GM20431 (cell line): ENCODE data around the gene TOM1L2.
"Not testable (repeated sequence)": the region's sequence is repeated elsewhere in the genome, so short reads cannot be mapped to it uniquely, and the experiment has no call there.

ENCODE experiments used
- in situ Hi-C: fragments of 300-500 bp; cut with MseI, MboI; formaldehyde crosslinking; loops from one replicate; pipeline ENCODE4 v1.15.0; 2020; ENCODE audit warnings: low sequenced_read_pairs; ENCODE audit not compliant: unreplicated experiment

The TOM1L2 gene

GRCh38 chr17:17814162-17815061 is 157.8 kb downstream of the TOM1L2 start:
- in situ Hi-C loops: no loop called here

GRCh38 chr17:17813725-17814095 is 158.5 kb downstream of the TOM1L2 start:
- in situ Hi-C loops: no loop called here

- in situ Hi-C loops: no loop called here
These were observed 159.0 kb downstream of the TOM1L2 start for GRCh38 chr17:17813055-17813724.

- in situ Hi-C loops: no loop called here
These were observed 159.8 kb downstream of the TOM1L2 start for GRCh38 chr17:17812211-17813054.

GRCh38 chr17:17811381-17812210 is 160.6 kb downstream of the TOM1L2 start:
- in situ Hi-C loops: no loop called here

- in situ Hi-C loops: no loop called here
These were observed 161.3 kb downstream of the TOM1L2 start for GRCh38 chr17:17810895-17811248.

- in situ Hi-C loops: no loop called here
These were observed 161.9 kb downstream of the TOM1L2 start for GRCh38 chr17:17810084-17810894.

- in situ Hi-C loops: no loop called here
These were observed 162.6 kb downstream of the TOM1L2 start for GRCh38 chr17:17809531-17810083.

- in situ Hi-C loops: no loop called here
These were observed 163.3 kb downstream of the TOM1L2 start for GRCh38 chr17:17808706-17809432.

GRCh38 chr17:17808200-17808599 is 164.0 kb downstream of the TOM1L2 start:
- in situ Hi-C loops: not testable (repeated sequence)

GRCh38 chr17:17807440-17807839 is 164.8 kb downstream of the TOM1L2 start:
- in situ Hi-C loops: no loop called here

- in situ Hi-C loops: no loop called here
These were observed 165.5 kb downstream of the TOM1L2 start for GRCh38 chr17:17806611-17807274.

GRCh38 chr17:17806035-17806434 is 166.2 kb downstream of the TOM1L2 start:
- in situ Hi-C loops: no loop called here

- in situ Hi-C loops: no loop called here
These were observed 166.6 kb downstream of the TOM1L2 start for GRCh38 chr17:17805575-17805974.

- in situ Hi-C loops: no loop called here
These were observed 168.2 kb downstream of the TOM1L2 start for GRCh38 chr17:17804007-17804406.

- in situ Hi-C loops: no loop called here
These were observed 170.3 kb downstream of the TOM1L2 start for GRCh38 chr17:17801800-17802481.

GRCh38 chr17:17800504-17801021 is 171.6 kb downstream of the TOM1L2 start:
- in situ Hi-C loops: no loop called here
